ENCODE results near the gene RBMS3.
"Not testable (repeated sequence)": the region's sequence is repeated elsewhere in the genome, so short reads cannot be mapped to it uniquely, and the experiment has no call there.

Gene RBMS3

DNA sequence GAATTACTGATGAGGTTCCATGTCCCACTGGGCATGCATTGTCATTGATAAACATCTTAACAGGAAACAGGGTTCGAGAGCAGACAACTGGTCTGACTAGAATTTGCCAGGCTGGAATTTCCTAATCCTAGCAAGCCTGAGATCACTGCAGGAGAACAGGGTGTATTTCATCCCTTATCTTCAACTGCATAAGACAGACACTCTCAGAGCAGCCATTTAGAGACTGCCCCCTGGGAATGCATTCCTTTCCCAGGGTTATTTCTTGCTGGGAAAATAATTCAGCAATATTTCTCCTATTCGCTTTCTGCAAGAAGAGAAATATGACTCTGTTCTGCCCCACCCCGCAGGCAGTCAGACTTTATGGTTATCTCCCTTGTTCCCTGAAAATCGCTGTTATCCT is 113.1 kb downstream of the RBMS3 start:
- DNase-seq, result not testable (repeated sequence)

DNA sequence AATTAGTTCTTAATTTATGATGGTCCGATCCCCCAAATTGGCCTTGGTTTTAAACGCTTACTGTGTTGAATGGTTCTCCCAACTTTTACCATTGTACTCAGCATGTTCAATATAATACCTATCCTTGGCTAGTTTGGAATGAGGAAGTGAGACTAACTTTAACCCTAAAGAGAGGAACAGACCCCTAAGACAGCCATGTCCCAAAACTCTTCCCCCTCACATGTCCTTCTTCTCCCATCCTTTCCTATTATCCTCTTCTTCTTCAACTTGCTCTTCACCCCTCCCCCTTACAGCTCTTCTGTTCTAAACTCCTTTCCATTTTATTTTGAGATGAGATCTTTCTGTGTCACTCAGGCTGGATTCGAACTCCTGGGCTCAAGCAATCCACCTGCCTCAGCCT is 116.5 kb downstream of the RBMS3 start:
- DNase-seq, result no peak

DNA sequence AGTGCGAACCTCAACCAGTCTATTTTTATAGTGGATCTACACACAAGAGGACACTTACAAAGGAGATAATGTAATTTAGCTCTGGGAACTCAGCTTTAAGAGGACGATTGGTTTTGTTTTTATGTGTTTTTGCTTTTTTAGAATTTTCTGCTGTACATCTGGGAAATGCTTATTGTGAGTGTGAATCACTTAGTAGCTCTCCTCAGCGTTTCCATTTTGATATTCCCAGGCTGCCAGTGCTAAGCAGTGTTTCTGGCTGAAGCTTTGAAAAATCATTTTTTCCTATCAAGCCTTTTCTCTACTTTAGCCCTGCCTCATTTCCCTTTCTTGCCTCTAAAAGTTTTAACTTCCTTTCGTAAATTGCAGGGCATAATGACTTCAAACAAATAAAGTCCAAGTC is 117.9 kb downstream of the RBMS3 start:
- no peak for DNase-seq

DNA sequence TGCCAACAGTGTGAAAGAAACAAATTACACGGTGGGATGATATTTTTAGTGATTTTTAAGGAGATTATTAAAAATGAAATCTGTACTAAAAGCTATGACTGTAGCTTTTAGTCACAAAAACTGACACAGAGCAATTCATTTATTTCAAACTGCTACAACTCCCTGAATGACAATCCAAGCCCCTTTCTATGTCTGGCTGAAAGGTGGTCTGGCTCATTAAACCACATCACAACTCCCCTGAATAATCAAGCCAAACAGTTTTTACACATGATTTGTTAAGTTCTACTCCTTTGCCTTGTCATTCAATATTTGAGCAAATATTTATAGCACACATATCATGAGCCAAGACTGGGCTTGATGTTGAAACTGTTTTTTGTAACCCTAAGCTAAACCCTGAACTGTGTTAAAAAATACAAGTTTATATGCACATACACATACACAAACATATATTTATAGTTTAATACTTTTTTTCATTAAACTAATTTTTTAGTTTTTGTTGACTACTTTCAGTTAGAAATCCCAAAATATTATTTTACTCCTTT is 125.5 kb downstream of the RBMS3 start:
- DNase-seq, result no peak

DNA sequence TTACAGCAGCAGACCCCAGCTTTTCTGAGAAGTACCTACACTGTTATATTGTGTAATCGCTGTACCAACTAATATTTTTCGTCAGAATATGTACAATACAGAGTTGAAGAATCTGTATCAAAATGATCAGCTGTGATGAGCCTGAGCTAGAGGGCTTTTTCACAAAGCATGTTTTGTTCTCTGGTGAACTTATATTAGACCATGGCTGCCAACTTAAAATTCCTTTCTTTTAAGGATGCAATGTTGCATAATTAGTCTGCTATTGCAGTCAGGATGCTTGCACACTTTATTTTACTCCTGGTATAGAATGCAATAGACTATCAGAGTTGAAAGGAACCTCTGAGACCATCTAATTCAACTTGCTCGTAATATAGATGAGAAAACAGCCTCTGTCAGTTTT is 127.8 kb downstream of the RBMS3 start:
- no peak for DNase-seq

DNA sequence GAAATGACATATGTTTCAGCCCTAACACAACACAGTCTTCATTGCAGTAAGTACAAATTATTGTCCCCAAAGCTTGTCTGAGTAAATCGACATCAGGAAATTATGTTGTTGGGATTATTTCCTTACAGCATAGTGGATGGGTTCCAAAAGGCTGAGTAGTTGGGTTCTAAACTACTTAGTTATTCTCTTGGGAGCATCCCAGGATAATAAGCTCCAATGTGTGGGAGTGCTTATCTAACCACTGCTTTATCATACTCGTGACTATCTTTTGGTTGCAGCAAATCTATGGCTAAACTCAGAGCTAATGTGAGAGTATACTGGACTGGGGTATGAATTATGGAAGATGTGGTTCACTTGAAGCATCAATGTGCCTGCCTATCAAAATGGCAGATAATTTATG is 128.5 kb downstream of the RBMS3 start:
- DNase-seq, result no peak

DNA sequence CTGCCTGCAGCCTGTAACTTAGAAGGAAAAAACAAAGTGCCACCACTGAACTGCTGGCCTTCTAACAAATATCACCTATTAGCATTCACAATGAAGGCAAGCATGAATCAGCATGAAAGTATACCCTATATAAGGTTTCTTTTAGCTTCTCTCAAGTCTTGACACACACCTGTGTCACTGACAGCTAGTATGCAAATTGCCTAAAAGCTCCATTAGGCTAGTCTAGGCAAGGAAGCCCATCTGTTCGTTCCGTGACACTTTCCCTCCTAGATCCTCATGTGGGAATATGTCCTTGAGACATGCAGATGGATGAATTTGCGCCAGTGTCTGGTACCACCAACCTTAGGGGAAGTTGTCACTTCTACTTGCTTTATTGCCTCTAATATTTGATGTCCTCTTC is 129.3 kb downstream of the RBMS3 start:
- DNase-seq, result no peak

DNA sequence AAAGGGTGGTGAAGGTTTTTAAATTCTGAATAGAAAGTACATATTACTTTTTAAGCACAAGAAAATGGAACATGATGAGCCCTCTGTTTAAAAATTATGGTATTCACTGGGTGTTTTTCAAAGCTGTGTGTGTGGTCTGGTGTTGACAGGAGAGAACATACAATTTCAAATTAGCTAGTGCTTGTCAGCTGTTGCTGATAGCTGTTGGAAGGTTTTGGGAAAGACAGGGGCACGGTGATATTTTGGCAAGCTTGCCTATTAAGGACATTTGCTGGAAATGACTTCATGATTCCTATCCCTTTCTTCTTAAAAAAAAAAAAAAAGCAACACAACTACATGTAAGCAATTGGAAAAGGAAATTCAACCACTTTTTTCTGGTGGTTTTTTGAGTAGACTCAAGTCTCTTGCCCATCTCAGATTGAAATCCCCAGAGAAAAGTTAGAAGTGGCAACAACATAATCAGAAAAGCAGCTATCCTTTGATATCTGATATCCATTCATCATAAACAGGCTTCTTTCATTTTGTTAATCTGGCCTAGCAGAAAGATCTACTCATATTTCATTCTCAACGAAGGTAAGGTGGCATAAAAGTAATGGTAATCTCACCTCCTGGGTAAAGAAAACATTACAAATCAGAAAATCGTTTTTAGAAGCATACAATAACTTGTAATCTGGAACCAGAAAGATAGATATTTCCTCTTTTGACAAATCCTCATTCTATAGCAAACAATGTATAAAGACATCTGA is 130.0 kb downstream of the RBMS3 start:
- DNase-seq, result no peak

DNA sequence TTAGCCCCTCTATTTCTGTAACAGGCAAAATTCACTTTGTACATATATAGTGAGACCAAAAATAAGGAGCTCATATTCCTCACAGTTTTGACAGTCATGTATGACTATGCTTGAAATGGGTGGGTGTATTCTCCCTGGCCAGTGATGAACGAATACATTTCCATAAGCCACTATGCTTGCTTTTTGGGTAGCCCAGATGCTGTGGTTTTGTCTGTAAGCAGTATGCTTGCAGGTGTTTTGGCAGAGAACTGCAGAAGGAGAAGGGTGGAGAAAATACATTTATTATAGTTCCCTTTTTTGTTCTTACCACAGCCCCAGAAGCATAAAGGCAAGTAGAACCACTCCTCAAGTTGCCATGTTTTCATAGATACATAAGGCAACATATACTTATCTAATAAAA is 131.2 kb downstream of the RBMS3 start:
- no peak for DNase-seq

DNA sequence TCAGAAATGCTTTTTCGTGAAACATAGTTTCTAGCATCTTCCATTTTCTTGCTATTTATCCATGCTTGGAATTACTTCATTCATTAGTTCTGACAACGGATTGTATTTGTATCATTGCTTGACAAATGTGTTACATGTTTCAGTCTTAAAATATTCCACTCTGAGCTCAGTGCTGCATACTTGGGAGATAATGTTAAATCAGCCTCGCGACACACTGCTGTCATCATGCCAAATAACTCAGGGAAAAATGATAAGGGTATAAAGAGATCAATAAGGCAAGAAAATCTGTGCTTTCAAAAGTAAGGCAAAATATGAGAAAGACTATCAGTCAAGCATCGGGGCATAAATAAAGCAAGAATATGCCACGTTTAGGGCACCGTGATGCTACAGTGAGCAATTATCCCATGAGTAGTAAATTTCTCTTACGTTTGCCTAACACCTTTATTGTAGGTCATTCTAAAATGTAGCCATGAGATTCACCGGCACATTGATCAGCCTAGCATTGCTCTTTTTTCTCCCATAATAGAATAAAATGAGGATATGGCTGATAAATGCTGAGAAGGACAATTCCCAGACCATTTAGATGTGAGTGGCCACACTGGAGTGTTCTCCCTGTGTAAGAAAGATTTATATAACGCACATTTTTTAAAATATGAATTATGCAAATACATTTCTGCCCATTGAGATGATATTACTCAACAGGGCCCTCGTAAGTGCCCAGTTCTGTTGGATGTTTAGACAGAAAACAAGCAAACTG is 133.8 kb downstream of the RBMS3 start:
- DNase-seq, result no peak

DNA sequence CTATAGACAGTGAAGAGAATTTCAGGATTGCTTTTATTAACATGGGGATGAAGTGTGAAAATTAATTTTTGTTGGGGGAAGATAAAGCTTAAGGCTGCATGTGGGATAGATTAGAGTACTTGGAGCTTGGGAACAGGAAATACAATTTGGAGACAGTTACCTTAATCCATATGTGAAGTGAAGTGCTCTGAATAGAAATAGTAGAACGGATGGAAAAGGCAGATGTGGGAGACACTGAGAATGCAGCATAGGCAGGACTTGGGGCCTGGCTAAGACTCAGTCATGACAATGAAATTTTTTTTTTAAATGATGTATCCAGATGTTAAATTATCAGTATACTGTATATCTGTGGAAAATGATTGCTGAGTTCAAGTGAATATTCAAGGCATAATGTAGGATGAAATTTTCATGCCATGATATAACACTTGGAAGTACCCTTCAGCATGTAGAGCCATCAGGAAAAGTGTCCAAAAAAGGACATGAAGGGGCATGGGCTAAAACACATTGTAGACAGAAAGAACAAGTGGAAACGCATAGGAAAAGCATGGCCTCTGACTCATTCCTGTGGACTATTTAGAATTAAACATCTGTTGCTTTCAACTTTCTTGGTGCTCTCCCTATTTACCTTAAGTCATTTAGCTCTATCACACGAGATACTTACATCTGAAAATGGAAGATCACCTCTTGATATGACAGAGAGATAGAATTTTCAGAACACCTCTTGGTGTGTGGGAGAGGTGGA is 134.8 kb downstream of the RBMS3 start:
- DNase-seq, result no peak

DNA sequence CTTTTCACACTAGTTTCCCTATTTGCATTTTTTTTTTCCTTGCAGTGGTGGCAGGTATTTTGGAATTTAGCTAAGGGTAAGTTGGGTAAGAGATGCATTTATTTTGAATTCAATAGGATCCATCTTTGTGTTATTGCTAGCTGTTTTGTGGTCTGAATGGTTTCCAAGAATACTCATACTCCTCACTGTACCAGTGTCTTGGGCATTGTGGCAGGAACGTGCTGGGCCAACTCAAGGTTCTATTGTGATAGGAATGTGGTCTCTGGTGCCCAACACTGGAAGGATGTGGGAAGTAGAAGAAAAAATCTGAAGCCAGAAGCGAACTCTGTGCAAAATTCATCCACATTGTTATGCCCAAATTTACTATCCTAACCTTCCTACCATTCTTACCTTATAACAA is 135.6 kb downstream of the RBMS3 start:
- no peak for DNase-seq

DNA sequence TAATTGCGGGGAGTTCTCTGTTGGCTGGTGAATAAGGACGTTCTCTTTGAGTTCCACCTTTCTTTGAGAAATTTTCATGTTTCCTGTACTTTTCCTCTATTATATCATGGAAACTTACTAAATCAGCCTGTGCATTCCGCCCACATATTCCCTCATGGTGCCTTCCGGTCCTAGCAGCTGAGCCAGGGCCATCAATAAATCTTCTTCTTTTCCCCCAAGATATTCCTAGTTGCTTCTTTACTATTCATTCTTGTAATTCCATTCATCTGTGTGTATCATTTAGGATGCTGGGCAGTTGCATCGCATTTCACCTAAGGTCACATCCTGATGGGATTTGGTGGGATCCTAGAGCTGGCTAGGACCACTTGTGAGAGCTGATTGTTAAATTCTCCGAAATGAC is 139.2 kb downstream of the RBMS3 start:
- no peak for DNase-seq

DNA sequence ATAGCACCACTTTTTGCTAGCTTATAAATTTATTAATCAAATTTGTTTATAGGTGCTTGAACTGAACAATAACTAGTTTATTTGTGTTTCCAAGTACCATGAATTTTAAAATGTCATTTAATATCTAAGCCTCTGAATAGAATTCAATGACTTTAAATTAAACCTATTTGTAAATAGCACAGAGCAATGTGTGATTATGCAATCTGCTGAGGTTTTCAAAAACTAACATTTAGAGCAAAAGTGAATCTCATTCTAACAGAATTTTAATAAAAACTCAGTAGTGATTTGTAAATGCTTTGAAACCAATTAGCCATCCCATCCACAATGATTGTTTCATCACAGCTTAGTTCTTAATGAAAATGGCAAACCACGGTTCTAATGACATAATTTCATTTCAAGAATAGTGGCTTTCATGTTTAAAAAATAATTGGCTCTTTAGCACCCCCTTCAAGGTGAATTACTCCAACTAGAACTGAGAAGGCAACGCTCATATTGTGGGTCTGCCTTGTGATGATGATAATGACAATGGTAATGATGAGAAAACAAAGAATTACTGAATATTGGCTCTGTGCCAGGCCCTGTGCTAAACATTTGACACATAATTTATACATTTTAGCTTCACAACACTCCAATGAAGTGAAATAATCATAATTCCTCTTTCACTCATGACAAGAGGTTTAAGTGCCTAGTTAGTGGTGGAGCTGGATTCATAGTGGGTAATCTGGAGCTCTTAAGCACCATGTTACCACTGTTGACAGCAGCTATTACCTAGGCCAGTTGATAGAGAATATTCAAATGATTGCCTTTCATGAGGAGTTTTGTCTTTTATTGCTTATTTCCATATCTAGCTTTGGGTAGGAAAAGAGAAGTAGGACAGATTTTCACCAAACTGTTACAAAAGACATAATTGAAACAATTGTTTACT is 145.7 kb downstream of the RBMS3 start:
- DNase-seq, result no peak

DNA sequence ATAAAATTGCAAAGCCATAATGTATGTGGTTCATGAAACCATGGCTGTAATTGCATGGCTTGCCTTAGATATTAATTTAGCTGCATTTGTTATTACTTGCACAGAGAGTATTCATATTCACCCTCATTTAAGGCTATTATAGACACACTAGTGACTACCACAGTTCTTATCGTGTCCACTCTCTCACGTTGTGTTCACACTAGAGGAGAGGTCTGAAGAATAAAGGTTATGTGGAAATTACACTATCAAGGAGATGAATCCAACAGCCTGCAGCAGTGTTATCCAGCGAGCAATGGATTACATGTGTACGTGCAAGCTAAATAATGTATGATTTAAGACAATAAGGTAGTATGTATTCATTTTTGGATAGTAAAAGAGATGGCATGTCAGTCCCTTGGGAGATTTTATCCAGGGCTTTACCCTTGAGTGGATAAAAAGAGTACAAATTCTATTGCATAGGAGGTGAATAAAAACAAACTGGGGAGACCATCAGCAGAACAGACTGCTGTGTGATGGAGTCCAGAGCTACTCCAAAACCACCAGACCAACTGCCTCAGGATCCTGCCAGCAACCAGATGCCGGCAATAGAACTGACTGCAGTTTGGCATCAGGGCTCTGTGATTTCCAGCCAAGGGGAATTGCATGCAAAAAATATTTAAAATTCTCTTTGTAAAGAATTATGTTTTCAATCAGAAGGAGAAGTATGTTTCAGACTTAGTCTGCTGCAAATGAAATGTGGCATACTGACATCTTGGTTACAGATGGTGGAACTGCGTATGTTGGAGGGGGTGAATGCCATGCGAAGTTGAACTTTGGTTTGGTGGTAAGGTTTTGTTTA is 146.6 kb downstream of the RBMS3 start:
- no peak for DNase-seq

DNA sequence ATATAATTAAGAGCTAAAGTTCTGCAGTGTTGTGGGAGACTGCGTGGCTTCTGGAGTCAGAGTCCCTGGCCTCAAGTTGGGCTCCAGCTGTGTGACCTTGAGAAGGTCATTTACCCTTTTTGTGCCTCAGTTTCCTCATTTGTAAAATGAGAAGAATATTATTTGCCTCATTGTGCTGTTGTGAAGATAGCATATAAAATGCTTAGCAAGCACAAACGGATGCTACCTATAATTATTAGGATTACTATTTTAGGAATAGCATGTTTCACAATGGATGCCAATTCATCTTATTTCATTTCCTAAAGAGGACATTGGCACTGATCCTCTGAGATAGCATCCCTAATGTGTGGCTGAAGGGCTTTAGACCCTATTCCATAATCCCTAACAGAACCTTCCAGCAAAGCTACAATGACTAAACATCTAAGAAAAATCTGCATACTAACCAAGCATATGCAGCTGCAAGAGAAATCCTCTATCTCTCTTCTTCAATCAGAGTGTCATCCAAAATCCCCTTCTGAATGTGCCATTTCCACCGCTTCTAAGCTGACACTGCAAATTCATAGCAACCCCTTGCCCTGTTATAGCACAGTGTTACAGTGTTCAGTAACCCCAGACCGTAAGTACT is 148.3 kb downstream of the RBMS3 start:
- no peak for DNase-seq

DNA sequence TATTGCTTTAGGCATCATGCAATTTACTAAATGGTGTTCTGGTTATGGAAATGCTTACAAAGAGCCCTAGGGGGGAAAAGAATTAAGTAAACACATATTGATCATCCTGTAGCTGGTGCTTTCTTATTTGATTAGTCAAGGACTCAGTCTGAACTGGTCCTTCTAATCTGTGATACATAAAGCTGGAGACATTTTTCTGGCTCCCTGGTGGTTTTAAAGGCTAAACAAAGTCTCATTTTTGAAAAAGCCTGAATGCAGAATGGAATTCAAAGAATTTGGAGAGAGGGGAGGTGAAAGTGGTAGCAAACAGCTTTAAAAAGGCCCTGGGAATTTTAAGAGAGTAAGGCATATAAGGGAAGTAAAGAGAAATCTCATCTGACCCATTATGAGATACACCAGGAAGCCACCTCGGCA is 149.7 kb downstream of the RBMS3 start:
- DNase-seq, result no peak

DNA sequence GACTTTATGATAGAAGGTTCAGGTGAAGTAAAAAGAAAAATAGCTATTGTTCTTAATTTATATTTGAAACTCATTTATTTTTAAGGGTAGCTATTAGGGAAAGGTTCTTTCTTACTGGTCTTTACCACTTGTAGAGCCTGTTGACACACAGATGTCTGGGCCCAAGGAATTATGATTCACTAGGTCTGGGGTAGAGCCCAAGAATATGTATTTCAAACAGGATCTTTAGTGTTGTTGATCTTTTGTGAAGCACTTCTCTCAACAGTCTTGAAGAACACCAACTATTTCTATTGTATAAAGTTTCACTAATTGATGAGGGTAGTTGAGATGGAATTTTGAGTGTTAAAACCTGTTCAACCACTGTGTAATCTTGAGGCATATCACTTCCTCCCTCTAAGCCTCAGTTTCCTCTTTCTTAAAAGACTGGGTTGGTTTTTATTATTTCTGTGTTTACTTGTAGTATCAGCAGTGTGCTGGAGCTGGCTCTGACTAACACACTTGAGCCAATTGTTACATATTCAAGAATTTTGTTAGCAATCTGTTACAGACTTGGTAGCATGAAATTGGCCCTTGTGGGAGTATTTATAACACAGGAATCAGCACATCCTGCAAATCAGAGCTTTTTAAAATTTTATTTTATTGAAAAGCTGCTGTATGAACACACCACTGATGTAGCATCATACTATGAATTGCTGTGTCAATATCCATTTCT is 155.9 kb downstream of the RBMS3 start:
- DNase-seq, result no peak

DNA sequence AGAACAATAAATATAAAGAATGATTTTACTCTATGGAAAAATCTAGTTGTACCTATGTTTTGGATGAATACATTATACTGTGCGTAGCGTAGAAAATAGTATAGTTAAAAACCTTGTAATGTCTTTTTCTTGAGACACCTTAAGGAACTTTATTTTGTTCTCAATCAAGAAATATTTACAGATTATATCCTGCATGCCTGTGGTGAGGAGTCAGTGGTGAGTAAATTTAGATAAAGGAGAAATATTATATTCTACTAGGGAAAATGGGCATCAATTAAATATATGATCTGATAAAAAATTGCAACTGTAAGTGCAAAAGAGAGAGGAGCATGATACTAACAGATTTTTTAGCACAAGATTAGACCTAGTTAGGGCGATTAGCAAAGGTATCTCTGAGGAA is 157.7 kb downstream of the RBMS3 start:
- no peak for DNase-seq
